NCI-H345 treated with DMSO at 0.1 percent for 48 hours (cell line): ENCODE results near the gene RAB27B.

Experiments used
- DNase-seq: peaks from one replicate; lab custom pipeline; 2025; ENCODE audit not compliant: unreplicated experiment; lab: John Stamatoyannopoulos, UW

Gene RAB27B

DNA sequence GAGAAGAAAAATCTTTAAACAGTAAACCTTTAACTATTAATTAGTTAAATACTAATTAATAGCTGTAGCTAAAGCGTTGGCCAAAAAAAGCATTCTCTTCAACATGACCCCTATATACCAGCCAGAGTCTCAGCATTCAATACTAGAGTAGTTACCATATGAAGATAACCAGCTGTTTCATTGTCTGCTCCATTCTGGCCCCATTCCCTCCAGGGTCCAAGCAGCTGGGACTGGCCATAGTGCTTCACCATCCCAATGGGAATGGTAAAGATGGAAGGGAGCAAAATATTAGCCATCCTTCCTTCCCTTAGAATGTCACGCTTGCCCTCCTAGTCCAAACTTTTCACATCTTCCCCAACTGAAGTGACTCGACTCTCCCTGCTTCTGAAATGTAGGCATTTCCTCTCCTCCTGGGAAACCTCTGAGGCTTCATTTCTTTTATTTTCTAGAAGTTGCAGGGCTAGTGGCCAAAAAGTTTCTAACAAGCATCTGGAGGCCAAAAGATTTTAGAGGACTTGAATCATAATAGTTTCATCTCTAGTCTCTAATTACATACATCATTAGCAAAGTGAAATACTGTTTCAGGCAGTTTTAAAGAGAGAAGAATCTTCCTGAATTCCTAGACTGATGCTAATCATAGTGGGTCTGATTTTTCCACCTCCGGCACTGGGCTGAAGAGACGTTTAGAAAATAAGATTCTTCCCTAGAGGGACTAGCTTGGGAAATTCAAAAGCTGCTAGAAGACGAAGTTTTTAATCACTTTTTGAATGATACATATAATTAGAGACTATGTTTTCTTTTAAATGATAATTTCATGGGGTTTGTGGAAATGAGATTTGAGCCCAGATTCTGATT is 78.3 kb downstream of the RAB27B start:
- DNase-seq, result no peak

DNA sequence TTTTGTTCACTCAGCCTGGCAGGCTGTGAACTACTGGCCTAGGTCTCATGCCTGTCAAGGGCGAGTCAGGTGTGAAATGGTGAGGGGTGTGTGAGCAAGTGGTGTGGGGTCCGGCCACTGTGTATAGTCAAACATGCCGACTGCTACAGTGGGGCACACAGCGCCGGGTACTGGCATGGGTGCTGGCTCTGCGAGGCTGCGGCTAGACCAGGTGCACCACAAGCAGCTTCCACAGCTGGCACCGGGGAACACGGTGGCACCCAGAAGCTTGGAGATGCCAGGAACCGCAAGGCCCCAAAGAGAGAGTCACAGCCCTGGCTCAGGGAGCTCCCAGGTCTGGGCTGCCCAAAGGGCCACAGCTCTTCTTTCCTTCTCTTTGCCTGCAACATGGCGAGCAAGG is 81.3 kb downstream of the RAB27B start:
- DNase-seq, result no peak

GRCh38 chr18:54910161-54910919 is 82.1 kb downstream of the RAB27B start:
- no peak for DNase-seq

DNA sequence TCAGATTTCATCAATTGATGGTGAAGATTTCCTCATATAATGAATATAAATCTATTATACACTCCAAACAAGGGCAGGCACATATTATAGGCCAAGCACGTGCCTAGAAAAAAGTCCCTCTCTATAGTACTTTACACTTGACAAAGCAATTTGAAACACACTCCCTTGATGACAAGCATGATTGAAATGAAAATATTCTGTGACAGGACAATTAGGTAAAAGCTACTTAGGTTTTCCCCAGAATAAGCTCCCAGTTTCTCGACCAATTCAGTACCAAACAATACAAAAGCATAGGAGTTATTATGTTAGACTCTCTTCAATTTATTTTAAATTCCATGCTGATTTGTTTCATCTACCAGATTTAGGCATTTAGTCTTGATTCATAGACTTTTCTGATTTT is 83.3 kb downstream of the RAB27B start:
- DNase-seq, result no peak

- no peak for DNase-seq
Observed at GRCh38 chr18:54914816-54915215, 86.5 kb downstream of the RAB27B start.

DNA sequence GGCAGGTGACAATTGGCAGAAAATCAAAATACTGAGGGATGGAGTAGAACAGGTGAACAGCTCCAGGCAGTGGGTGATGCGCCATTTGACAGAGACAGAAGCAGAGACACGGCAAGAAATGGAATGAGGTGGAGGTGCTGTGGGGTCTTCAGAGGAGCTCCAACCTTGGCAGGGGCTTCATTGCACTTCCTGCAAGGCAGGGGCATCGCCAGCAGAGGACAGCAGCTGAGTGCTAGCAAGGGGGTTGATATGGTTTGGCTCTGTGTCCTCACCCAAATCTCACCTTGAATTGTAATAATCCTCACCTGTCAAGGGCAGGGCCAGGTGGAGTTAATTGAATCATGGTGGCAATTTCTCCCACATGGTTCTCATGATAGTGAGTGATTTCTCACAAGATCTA is 88.2 kb downstream of the RAB27B start:
- DNase-seq, result no peak

- no peak for DNase-seq
Observed at GRCh38 chr18:54918060-54918459, 89.8 kb downstream of the RAB27B start.

DNA sequence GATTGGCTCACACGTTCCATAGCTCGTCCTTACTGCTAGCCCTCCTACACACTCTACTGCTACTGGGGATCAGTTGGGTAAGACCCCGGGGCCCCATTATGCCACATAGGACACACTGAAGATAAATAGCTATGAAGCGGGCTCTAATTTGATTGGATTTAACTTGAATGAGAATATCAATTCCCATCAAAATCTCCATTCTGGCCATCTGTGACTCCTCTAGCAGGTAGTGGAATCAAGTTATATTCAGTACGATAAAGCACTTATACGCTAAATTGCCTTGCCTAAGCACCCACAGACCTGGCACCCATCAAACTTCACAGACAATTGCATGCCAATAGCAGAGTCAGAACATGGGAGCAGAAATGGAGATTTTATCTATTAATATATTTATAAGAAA is 91.1 kb downstream of the RAB27B start:
- no peak for DNase-seq

GRCh38 chr18:54923339-54923956 is 95.2 kb downstream of the RAB27B start:
- no peak for DNase-seq

GRCh38 chr18:54924948-54925347 is 96.7 kb downstream of the RAB27B start:
- DNase-seq, result no peak

DNA sequence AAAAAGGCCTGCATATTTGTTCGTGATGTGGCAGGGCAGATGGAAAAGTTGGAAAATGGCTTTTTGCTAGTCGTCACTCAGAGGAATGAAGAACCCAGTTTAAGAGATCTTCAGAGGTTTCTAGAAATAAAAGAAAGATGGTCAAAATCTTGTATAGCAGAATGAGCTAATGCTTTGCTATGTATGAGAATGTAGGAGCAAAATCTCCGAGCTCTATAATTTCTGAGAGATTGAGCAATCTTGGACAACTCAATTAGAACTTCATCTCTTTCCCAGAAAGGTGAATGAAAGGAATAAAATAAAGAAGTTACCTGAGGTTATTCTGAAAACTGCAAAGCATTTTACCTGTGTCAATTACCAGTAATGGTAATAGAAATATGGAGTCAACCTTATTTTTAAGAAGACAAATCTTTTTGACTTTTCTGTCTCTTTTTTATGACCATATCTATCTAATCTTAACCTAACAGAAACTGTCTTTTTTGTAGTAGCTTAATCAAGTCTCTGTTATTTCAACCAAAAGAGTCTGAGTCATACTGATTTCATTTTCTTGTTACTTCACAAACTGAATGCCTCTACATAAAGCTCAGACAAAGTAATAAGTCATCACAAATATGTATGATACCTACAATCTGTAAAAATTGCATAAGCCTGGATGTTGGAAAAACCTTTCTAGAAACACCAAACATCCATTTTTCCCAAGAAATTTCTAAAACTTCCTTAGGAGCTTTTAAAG is 98.5 kb downstream of the RAB27B start:
- DNase-seq, result no peak

- no peak for DNase-seq
Observed at GRCh38 chr18:54928236-54928635, 100.0 kb downstream of the RAB27B start.

DNA sequence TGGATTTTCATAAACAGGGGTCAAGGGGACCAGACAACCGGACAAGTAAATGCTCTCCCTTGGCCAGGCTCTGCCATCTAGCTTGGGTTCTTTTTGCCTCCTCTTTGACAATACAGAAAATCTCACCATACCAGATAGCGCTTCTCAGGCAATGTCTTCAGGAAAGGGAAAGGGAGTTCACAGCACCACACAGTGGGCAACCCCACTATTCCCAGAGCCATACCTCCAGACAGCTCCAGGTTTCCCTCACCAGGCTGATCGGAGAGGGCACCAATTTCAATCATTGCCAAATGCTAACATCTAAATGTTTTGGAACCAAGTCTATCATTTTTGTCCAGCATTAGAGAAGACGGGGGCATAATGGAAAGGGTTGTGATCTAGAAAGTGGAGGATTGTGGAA is 102.9 kb downstream of the RAB27B start:
- no peak for DNase-seq

DNA sequence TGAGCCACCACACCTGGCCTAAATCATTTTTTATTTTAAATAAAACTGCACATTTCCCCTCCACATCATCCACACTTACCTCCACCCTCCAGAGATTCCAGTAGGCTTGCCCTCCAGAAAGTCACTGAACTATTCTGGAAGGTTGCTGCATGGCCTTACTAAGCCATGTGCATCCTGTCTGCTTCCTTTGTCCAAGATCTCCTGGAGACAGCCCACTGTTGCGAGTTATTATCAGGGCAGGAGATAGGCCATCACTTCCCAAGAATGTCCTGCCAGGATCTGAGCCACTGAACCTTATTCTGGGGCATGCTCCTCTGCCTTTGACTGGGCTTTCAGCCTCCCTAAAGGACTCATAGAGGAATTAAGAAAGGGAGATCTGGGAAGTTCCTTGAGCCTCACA is 104.2 kb downstream of the RAB27B start:
- DNase-seq, result no peak

DNA sequence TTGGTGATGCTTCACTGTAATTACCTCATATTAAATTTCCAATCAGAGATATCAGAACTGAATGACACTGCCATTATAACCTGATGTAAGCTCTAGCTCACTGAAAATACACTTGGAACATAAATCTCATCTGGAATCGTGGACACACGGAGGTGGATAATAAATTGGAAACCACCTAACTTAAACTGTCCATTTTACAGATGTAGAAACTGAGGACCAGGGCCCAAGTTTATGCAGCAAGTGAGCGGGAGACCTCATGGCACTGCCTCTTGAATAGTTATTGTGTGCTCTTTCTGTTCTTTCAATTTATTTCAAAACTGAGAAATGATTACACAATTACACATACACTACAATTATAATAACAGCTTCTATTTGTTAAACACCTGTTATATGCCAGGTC is 110.2 kb downstream of the RAB27B start:
- DNase-seq, result no peak

DNA sequence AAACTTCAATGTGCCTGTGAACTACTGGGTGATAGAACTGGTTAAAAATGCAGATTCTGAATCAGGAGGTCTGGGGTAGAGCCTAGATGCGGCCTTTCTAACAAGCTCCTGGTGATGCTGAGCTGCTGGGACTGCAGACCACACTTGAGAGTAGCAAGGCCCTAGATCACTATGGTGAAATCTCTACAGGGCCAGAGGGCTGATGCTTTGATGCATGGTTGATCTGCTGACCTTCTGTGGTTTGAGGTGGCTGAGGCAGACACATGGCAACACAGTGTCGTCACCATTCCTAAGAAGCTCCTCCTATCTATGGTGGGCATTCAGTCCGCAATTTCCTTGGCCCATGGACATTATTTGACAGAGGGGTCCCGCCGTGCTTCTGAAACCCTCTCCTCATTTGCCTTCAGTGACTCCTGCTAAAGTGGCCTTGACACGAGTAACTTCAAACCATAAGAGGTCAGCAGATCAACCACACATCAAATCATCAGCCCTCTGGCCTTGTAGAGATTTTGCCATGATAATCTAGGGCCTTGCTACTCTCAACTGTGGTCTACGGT is 111.2 kb downstream of the RAB27B start:
- no peak for DNase-seq

DNA sequence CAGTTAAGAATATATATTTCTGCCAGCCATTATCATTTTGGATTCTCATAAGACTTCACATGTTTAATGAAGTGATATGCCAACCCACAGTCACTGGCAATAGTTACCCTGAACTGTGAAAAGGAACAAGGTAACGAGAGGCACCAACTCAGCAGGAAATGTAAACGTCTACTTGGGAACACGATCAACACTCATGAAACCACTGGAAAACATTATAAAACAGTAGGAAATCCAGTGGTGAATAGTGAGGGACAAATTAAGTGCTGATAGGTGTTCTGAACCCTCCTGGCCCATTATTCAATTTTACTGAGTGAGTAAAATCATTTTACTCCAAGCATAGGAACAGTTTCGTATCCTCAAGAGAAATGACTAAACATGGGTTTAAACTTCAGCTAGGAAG is 113.9 kb downstream of the RAB27B start:
- no peak for DNase-seq

- DNase-seq, result no peak
Observed at GRCh38 chr18:54942569-54942968, 114.3 kb downstream of the RAB27B start.
